Progenitor cell of endocrine pancreas (in vitro differentiated cells): ENCODE measurements around the gene NMU. TPM values are rescaled to one million over a fixed set of nuclear protein-coding genes. Genes with fewer than 3 reads are reported as not detected.
"Not testable (repeated sequence)": the region's sequence is repeated elsewhere in the genome, so short reads cannot be mapped to it uniquely, and the experiment has no call there.

Experiments
- DNase-seq: peaks from one replicate; pipeline ENCODE4 v3.0.0; 2021; ENCODE audit warnings: low spot score; ENCODE audit not compliant: unreplicated experiment
- H3K27ac Mint-ChIP-seq: 2 replicates; pipeline ENCODE4 v1.8.0; 2021; ENCODE audit warnings: mild to moderate bottlenecking, moderate library complexity, mixed read lengths
- H3K27me3 Mint-ChIP-seq: 2 replicates; pipeline ENCODE4 v1.8.0; 2021; ENCODE audit warnings: mixed read lengths
- H3K36me3 Mint-ChIP-seq: 2 replicates; pipeline ENCODE4 v1.8.0; 2022; ENCODE audit warnings: mixed read lengths; ENCODE audit not compliant: insufficient read depth
- H3K4me1 Mint-ChIP-seq: 2 replicates; pipeline ENCODE4 v1.8.0; 2021; ENCODE audit warnings: low read depth, mixed read lengths
- H3K4me3 Mint-ChIP-seq: 2 replicates; pipeline ENCODE4 v1.8.0; 2021; ENCODE audit warnings: low read depth, mild to moderate bottlenecking, moderate library complexity, mixed read lengths
- H3K9me3 Mint-ChIP-seq: 2 replicates; pipeline ENCODE4 v1.8.0; 2021; ENCODE audit warnings: low read depth, mixed read lengths
- long read RNA-seq: library from polyadenylated mRNA; unstranded; transcript quantifications from one replicate; pipeline ENCODE4 v2.0.0, GENCODE V29; 2020
- total RNA-seq: library from RNA; stranded (reverse); gene quantifications from 2 replicates; pipeline ENCODE4 v1.2.1, GENCODE V29; 2021
- TF ChIP-seq, protein P1 (sequence below): fragments of 200-600 bp; sonication (generic); IDR thresholded peaks from one replicate; pipeline ENCODE4 v1.5.0; 2021; ENCODE audit warnings: antibody characterized with exemption, mild to moderate bottlenecking; ENCODE audit not compliant: unreplicated experiment

The NMU gene
- 0.77 and 1.7 TPM in 2 replicates for total RNA-seq
- long read RNA-seq: 0 reads

DNA sequence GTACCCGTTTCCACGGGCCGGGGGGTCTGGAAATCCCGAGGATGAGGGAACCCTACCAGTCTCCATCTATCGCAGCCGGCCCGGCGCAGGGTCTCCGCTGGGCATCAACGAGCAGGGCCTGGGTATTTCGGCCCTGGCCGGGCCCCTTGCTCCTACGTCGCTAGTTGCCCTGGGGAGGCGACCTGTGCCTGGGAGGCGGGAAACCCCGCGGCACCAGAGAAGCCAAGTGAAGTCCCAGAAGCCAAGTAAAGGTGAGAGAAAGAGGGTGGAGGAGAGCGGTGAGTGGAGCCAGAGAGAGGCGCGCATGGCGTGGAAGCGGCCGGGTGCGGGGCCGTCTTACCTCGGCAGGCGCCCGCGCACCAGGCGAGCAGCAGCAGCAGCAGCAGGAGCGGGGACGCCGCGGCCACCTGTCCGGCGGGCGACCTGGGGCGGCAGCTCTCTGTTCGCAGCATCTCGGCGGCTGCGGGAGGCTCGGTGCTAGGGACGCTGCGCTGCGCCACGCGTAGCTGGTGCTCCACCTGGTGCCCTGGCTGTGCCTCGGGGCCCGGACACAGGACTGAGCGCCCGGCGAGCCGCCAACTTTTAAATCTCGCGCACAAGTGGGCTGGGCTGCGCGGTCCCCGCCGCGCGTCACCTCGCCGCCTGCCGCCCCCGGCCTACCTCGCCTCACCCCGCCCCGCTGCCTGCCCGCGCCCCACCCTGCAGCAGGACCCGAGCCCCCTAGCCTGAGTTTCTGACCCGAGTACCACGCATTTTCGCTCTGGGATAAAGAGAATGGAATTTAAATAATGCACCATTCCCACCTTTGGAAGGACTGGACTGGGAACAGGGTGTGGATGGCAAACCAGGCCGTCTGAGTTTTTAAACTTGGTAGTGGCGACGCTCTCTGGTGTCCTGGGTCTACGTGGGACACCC lies at the start of gene NMU:
NMU (minus strand) TSS at position 558 of the 915 bp plus-strand sequence; CDS start at position 452, 106 bp downstream.
- H3K4me1 Mint-ChIP-seq: peaks cover 13% of the 10 kb centered on the region
- H3K27me3 Mint-ChIP-seq: peaks cover 71% of the 10 kb centered on the region
- DNase-seq: peak; percentile 42
- peaks cover 7% of the 10 kb centered on the region for H3K9me3 Mint-ChIP-seq
- no peaks in the 10 kb centered on the region for H3K36me3 Mint-ChIP-seq
- TF ChIP-seq, protein P1, sequence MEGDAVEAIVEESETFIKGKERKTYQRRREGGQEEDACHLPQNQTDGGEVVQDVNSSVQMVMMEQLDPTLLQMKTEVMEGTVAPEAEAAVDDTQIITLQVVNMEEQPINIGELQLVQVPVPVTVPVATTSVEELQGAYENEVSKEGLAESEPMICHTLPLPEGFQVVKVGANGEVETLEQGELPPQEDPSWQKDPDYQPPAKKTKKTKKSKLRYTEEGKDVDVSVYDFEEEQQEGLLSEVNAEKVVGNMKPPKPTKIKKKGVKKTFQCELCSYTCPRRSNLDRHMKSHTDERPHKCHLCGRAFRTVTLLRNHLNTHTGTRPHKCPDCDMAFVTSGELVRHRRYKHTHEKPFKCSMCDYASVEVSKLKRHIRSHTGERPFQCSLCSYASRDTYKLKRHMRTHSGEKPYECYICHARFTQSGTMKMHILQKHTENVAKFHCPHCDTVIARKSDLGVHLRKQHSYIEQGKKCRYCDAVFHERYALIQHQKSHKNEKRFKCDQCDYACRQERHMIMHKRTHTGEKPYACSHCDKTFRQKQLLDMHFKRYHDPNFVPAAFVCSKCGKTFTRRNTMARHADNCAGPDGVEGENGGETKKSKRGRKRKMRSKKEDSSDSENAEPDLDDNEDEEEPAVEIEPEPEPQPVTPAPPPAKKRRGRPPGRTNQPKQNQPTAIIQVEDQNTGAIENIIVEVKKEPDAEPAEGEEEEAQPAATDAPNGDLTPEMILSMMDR: peak; percentile 22
- peak within 1 kb of the TSS; percentile 86 for H3K27ac Mint-ChIP-seq
- H3K4me3 Mint-ChIP-seq: peak within 1 kb of the TSS; percentile 76

DNA sequence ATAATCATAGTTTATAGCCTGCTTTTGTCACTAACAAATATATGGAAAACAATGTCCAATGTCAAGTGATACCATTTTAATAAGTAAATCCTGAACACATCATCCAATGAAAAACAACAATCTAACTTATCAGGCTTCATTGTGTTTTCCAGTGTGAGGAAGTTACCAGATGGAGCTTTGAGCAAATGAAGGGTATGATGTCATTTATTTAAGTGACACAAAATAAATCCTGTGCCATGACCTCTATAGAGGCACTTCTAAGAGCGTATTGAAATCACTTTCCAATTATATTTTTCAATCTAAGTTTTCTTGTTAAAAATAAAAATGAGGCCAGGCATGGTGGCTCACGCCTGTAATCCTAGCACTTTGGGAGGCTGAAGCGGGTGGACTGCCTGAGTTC lies 48.2 kb upstream of the NMU start:
- Mint-ChIP-seq H3K36me3 (no peaks in the 10 kb centered on the region), H3K27ac (no peak overlapping the region), H3K9me3 (peaks cover 6% of the 10 kb centered on the region), H3K4me1 (no peaks in the 10 kb centered on the region), H3K4me3 (no peak overlapping the region), H3K27me3 (no peaks in the 10 kb centered on the region)
- DNase-seq: no peak
- TF ChIP-seq, protein P1: no peak

DNA sequence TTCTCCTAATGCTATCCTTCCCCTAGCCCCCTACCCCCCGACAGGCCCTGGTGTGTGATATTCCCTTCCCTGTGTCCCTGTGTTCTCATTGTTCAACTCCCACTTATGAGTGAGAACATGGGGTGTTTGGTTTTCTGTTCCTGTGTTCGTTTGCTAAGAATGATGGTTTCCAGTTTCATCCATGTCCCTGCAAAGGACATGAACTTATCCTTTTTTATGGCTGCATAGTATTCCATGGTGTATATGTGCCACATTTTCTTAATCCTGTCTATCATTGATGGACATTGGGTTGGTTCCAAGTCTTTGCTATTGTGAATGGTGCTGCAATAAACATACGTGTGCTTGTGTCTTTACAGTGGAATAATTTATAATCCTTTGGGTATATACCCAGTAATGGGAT lies 46.7 kb upstream of the NMU start:
- not testable (repeated sequence) for H3K27ac Mint-ChIP-seq, H3K36me3 Mint-ChIP-seq, DNase-seq, H3K4me1 Mint-ChIP-seq, H3K27me3 Mint-ChIP-seq, H3K4me3 Mint-ChIP-seq
- peaks cover 16% of the 10 kb centered on the region for H3K9me3 Mint-ChIP-seq

DNA sequence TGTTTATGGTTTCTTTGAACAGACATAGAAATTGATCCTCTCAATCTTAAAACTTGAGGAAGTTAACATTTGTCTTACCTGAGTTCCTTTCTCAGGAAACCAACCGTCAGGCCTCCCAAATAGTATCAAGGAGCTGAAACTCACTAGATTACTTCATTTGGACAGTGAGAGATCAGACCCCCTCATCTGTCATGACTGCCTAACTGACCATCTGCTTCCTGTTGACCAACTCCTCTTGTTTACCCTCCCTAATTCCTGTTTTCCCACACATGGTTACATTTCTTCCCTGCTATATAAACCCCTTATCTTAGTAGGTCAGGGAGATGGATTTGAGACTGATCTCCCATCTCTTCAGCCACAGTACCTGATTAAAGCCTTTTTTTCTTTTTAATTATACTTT lies 46.2 kb upstream of the NMU start:
- no peaks in the 10 kb centered on the region for H3K36me3 Mint-ChIP-seq
- no peak for DNase-seq
- H3K27me3 Mint-ChIP-seq: no peaks in the 10 kb centered on the region
- peaks cover 16% of the 10 kb centered on the region for H3K9me3 Mint-ChIP-seq
- no peak overlapping the region for H3K27ac Mint-ChIP-seq
- TF ChIP-seq, protein P1: no peak
- no peaks in the 10 kb centered on the region for H3K4me1 Mint-ChIP-seq
- H3K4me3 Mint-ChIP-seq: no peak overlapping the region

DNA sequence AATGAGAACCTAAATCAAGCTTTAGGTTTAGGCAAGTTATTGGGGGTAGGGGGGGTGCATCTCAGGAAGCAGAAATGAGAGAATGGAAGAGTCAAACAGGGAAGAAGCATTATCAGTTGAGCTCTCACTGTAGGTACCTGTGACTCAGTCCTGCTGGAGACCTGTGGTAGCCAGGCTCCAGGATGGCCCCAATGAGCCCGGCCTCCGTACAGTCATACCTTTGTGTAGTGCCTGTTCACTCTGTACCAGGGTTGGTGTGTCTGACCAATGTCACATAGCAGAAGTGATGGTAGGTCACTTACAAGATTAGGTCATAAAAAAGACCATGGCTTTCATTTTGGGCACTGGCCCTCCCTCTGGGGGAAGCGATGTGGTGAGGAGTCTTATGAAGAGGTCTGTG lies 45.3 kb upstream of the NMU start:
- no peaks in the 10 kb centered on the region for H3K4me1 Mint-ChIP-seq
- H3K36me3 Mint-ChIP-seq: no peaks in the 10 kb centered on the region
- H3K9me3 Mint-ChIP-seq: peaks cover 16% of the 10 kb centered on the region
- H3K4me3 Mint-ChIP-seq: no peak overlapping the region
- no peak for DNase-seq
- TF ChIP-seq, protein P1: no peak
- H3K27ac Mint-ChIP-seq: no peak overlapping the region
- H3K27me3 Mint-ChIP-seq: no peaks in the 10 kb centered on the region
